Keratinocyte (primary cell): ENCODE data around the gene STK35.

Source experiments
- CTCF ChIP-seq, 3 experiments: IDR thresholded peaks in 1 of 3; conservative IDR thresholded peaks in 1 of 3; optimal IDR thresholded peaks in 1 of 3; 2 replicates in 2 of 3; 3 replicates in 1 of 3; pipeline versions ENCODE3 to v1.5.1; 2011; ENCODE audit warnings: low read length in 3 of 3, mild to moderate bottlenecking in 3 of 3, moderate library complexity in 2 of 3, control low read depth in 1 of 3, inconsistent platforms in 1 of 3; ENCODE audit not compliant: insufficient read depth in 2 of 3; ENCODE audit errors: extremely low read depth in 1 of 3
- EZH2 ChIP-seq: IDR thresholded peaks from one replicate; pipeline ENCODE4 v1.6.1; 2012; ENCODE audit warnings: inconsistent platforms, mild to moderate bottlenecking, low read length, moderate library complexity

- no peak for TF ChIP-seq CTCF (optimal IDR thresholded peaks at IDR 0.05 in 1 of 3, IDR thresholded peaks at IDR 0.05 in 1 of 3, conservative IDR thresholded peaks at IDR 0.05 in 1 of 3; ENCODE audit: extremely low read depth in 1 of 3, insufficient read depth in 2 of 3, low read length in 3 of 3)
- TF ChIP-seq EZH2 = no peak
Observed at GRCh38 chr20:2146080-2146867, 44.6 kb downstream of the STK35 start.
